Nephron (organoid): ENCODE results near the gene FOSL2.
"Not testable (repeated sequence)": the region's sequence is repeated elsewhere in the genome, so short reads cannot be mapped to it uniquely, and the experiment has no call there.

Experiments
- H3K27ac Mint-ChIP-seq, 3 experiments: 2 replicates each; pipeline ENCODE4 v1.8.0; 2020; ENCODE audit warnings: mixed read lengths in 3 of 3, mild to moderate bottlenecking in 2 of 3, moderate library complexity in 1 of 3
- H3K27me3 Mint-ChIP-seq: 2 replicates; pipeline ENCODE4 v1.8.0; 2021; ENCODE audit warnings: low read depth, mild to moderate bottlenecking, moderate library complexity, mixed read lengths
- H3K36me3 Mint-ChIP-seq: 2 replicates; pipeline ENCODE4 v1.8.0; 2020; ENCODE audit warnings: low read depth, mixed read lengths
- H3K4me1 Mint-ChIP-seq: 2 replicates; pipeline ENCODE4 v1.8.0; 2020; ENCODE audit warnings: mixed read lengths
- H3K4me3 Mint-ChIP-seq, 3 experiments: 2 replicates each; pipeline ENCODE4 v1.8.0; 2020; ENCODE audit warnings: mild to moderate bottlenecking in 3 of 3, mixed read lengths in 3 of 3, moderate library complexity in 2 of 3
- H3K9me3 Mint-ChIP-seq: 2 replicates; pipeline ENCODE4 v1.8.0; 2020; ENCODE audit warnings: mixed read lengths
- TF ChIP-seq, protein P1 (sequence below), 3 experiments: fragments of 200-600 bp; sonication (generic); IDR thresholded peaks; one replicate each; pipeline ENCODE4 v1.5.0; 2021; ENCODE audit warnings: antibody characterized with exemption in 3 of 3; ENCODE audit not compliant: unreplicated experiment in 3 of 3

Gene FOSL2

DNA sequence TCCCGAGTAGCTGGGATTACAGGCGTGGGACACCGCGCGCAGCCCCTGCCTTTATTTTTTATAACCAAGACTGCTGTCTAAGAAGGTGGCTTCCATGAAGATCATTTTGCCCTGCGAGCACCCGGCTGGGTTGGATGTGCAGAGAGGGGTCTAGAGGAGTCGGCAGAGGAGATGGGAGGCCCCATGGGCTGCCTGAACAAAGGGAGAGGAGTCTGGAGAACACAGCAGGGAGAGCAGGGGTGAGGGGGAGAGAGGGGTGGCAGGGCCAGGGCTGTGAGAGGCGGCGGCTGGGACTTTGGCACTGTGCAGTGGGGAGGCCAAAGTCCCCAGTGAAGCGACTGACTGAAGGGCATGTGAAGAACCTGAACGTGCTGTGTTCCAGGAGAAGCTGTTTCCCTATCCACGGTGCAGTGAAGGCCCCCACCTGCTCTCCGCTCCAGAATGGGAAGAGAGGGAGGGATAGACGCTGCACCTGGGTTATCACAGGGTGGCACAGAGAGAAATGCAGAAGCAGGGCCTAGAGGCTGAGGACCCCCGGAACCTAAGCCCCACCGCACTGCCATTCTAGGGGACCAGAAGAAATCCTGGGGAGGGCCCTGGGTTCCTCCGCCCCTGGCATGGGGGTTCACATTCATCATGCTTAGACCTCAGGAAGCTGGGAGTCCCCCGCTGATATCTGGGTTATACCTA is 24.8 kb upstream of the FOSL2 start:
- TF ChIP-seq, protein P1, sequence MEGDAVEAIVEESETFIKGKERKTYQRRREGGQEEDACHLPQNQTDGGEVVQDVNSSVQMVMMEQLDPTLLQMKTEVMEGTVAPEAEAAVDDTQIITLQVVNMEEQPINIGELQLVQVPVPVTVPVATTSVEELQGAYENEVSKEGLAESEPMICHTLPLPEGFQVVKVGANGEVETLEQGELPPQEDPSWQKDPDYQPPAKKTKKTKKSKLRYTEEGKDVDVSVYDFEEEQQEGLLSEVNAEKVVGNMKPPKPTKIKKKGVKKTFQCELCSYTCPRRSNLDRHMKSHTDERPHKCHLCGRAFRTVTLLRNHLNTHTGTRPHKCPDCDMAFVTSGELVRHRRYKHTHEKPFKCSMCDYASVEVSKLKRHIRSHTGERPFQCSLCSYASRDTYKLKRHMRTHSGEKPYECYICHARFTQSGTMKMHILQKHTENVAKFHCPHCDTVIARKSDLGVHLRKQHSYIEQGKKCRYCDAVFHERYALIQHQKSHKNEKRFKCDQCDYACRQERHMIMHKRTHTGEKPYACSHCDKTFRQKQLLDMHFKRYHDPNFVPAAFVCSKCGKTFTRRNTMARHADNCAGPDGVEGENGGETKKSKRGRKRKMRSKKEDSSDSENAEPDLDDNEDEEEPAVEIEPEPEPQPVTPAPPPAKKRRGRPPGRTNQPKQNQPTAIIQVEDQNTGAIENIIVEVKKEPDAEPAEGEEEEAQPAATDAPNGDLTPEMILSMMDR (IDR thresholded peaks at IDR 0.05; ENCODE audit: unreplicated experiment in 3 of 3) = no peak
- H3K4me1 Mint-ChIP-seq = peaks cover 48% of the 10 kb centered on the region
- H3K4me3 Mint-ChIP-seq = no peak overlapping the region
- peaks cover 3% of the 10 kb centered on the region for H3K9me3 Mint-ChIP-seq
- peaks cover 7% of the 10 kb centered on the region for H3K27me3 Mint-ChIP-seq
- H3K27ac Mint-ChIP-seq = peak overlapping the region in 2 of 3 experiments; percentile 41 to 53
- no peaks in the 10 kb centered on the region for H3K36me3 Mint-ChIP-seq

DNA sequence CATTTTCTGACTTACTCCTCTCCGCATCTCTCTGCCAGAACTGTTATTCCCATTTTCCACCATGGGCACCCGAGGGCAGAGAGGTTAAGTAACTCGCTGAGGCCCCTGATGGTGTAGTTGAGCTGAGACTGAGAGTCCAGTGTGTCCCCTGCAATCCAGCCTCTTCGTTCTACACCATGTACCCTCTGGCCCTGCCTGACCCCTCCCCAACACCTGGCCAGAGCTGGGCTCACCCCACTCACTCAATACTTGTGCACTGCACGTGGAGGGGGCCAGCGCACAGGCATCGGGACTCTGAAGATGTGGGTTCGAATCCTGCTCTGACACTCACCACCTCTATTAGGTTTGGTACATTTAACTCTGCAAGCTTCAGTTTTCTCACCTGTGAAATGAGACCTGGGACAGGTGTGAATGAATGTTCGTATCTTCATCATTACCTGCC is 24.3 kb upstream of the FOSL2 start:
- Mint-ChIP-seq H3K27ac (no peak overlapping the region), H3K9me3 (peaks cover 3% of the 10 kb centered on the region), H3K36me3 (no peaks in the 10 kb centered on the region), H3K4me3 (no peak overlapping the region), H3K27me3 (peaks cover 4% of the 10 kb centered on the region), H3K4me1 (peaks cover 43% of the 10 kb centered on the region)
- TF ChIP-seq, protein P1 (IDR thresholded peaks at IDR 0.05; ENCODE audit: unreplicated experiment in 3 of 3) = no peak

DNA sequence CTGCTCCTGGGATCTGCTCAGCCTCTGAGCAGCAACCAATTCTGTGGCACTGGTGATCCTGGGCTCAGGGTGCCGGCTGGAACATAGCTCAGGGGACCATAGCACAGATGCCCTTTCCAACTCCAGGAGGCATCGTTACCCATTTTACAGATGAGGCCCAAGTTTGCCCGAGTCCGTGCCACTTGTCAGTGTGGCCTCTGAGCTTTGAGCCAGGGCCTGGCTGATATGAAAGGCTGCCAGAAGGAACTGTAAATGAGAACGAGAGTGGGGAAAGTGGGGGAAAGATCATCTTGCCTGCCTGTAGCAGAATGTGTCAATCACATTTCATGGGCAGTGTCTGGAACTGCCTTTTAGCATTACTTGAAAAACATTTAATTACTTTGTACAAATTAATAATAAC is 23.3 kb upstream of the FOSL2 start:
- TF ChIP-seq, protein P1 (IDR thresholded peaks at IDR 0.05; ENCODE audit: unreplicated experiment in 3 of 3) = no peak
- Mint-ChIP-seq H3K4me3 (no peak overlapping the region), H3K36me3 (no peaks in the 10 kb centered on the region), H3K9me3 (peaks cover 3% of the 10 kb centered on the region), H3K4me1 (peaks cover 37% of the 10 kb centered on the region), H3K27ac (no peak overlapping the region), H3K27me3 (peaks cover 4% of the 10 kb centered on the region)

DNA sequence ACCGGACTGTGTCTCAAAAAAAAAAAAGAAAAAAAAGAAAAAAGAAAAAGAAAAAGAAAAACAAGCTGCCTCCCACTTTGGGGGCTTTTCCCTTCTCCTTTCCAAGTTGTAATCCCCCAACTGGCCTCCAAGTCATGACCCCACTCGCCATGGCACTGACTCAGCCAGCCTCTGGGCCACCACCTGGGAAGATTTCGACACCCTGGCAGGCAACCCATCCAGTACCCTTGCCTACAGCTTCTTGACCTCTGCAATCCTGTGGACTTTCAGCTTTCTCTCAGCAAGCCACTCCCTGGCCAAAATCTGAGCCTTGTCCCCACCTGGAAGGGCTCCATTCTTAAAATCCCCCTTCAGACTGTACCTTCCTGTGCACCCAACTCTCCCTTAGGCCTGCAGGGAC is 22.3 kb upstream of the FOSL2 start:
- no peaks in the 10 kb centered on the region for H3K36me3 Mint-ChIP-seq
- H3K4me1 Mint-ChIP-seq = peaks cover 27% of the 10 kb centered on the region
- no peak overlapping the region for H3K4me3 Mint-ChIP-seq
- TF ChIP-seq, protein P1 (IDR thresholded peaks at IDR 0.05; ENCODE audit: unreplicated experiment in 3 of 3) = no peak
- H3K27me3 Mint-ChIP-seq = peaks cover 4% of the 10 kb centered on the region
- peaks cover 3% of the 10 kb centered on the region for H3K9me3 Mint-ChIP-seq
- peak overlapping the region in 2 of 3 experiments; percentile 29 to 32 for H3K27ac Mint-ChIP-seq

DNA sequence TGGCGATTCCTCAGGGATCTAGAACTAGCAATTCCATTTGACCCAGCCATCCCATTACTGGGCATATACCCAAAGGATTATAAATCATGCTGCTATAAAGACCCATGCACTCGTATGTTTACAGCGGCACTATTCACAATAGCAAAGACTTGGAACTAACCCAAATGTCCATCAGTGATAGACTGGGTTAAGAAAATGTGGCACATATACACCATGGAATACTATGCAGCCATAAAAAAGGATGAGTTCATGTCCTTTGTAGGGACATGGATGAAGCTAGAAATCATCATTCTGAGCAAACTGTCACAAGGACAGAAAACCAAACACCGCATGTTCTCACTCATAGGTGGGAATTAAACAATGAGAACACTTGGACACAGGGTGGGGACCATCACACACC is 20.9 kb upstream of the FOSL2 start:
- not testable (repeated sequence) for H3K27me3 Mint-ChIP-seq, H3K27ac Mint-ChIP-seq, H3K9me3 Mint-ChIP-seq, H3K36me3 Mint-ChIP-seq, H3K4me3 Mint-ChIP-seq
- H3K4me1 Mint-ChIP-seq = peaks cover 18% of the 10 kb centered on the region

DNA sequence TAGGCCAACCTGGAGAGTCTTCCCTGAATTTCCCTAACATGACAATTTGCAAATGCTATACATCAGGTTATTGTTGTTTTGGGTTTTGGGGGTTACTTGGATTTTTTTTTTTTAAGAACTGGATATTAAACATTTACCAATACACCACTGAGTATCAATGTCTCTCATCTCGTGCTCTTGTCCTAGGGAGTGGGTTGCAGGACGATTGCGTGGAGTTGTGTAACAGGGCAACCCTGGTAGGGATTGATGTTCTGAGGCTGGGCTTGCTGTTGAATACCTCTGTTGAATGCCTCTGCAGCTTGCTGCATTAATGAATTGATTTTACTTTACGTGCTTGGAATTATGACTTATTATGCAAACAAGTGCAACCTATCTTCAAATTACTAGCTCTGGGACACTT is 18.8 kb upstream of the FOSL2 start:
- Mint-ChIP-seq H3K27ac (no peak overlapping the region), H3K36me3 (no peaks in the 10 kb centered on the region), H3K4me1 (peaks cover 10% of the 10 kb centered on the region), H3K27me3 (peaks cover 4% of the 10 kb centered on the region), H3K4me3 (no peak overlapping the region), H3K9me3 (peaks cover 3% of the 10 kb centered on the region)
- TF ChIP-seq, protein P1 (IDR thresholded peaks at IDR 0.05; ENCODE audit: unreplicated experiment in 3 of 3) = no peak
